ENCODE results near the gene MGAT1.
A peak's percentile ranks its signal among the peaks of the same experiment; 100 is the strongest.
"Not testable (repeated sequence)": the region's sequence is repeated elsewhere in the genome, so short reads cannot be mapped to it uniquely, and the experiment has no call there.

The MGAT1 gene

GRCh38 chr5:180784497-180785097, 18.0 kb downstream of the MGAT1 start:
- peak; percentile 62 to 72 (median 69) for DNase-seq

GRCh38 chr5:180783340-180784052, 19.1 kb downstream of the MGAT1 start:
- DNase-seq, result no peak

GRCh38 chr5:180782748-180783147, 19.9 kb downstream of the MGAT1 start:
- no peak for DNase-seq

- DNase-seq, result not testable (repeated sequence)
Measured at GRCh38 chr5:180781900-180782326, 20.7 kb downstream of the MGAT1 start.

- no peak for DNase-seq
Measured at GRCh38 chr5:180779985-180780610, 22.5 kb downstream of the MGAT1 start.

GRCh38 chr5:180777475-180777874, 25.1 kb downstream of the MGAT1 start:
- DNase-seq, result no peak

GRCh38 chr5:180776376-180776775, 26.2 kb downstream of the MGAT1 start:
- DNase-seq, result no peak

GRCh38 chr5:180775624-180776023, 27.0 kb downstream of the MGAT1 start:
- no peak for DNase-seq

GRCh38 chr5:180771839-180772238, 30.8 kb downstream of the MGAT1 start:
- no peak for DNase-seq

- DNase-seq, result no peak
Measured at GRCh38 chr5:180769821-180770220, 32.8 kb downstream of the MGAT1 start.

GRCh38 chr5:180755601-180756000, 47.0 kb downstream of the MGAT1 start:
- no peak for DNase-seq

- DNase-seq, result no peak
Measured at GRCh38 chr5:180744253-180744652, 58.4 kb downstream of the MGAT1 start.

GRCh38 chr5:180742727-180743126, 59.9 kb downstream of the MGAT1 start:
- DNase-seq, result no peak

GRCh38 chr5:180740953-180741352, 61.7 kb downstream of the MGAT1 start:
- not testable (repeated sequence) for DNase-seq

GRCh38 chr5:180739958-180740357, 62.6 kb downstream of the MGAT1 start, which contains the start of gene OR2Y1:
Gene OR2Y1 (minus strand): TSS chr5:180740058. CDS start chr5:180740058, 0 bp downstream.
- no peak for DNase-seq

GRCh38 chr5:180739271-180739670, 63.3 kb downstream of the MGAT1 start:
- DNase-seq, result no peak

GRCh38 chr5:180736536-180736935, 66.1 kb downstream of the MGAT1 start:
- no peak for DNase-seq

Data from suppressor macrophage treated with lipopolysaccharide for 1 hour (primary cell).